ENCODE measurements around the gene TMTC2.
"Not testable (repeated sequence)": the region's sequence is repeated elsewhere in the genome, so short reads cannot be mapped to it uniquely, and the experiment has no call there.

TMTC2 gene

DNA sequence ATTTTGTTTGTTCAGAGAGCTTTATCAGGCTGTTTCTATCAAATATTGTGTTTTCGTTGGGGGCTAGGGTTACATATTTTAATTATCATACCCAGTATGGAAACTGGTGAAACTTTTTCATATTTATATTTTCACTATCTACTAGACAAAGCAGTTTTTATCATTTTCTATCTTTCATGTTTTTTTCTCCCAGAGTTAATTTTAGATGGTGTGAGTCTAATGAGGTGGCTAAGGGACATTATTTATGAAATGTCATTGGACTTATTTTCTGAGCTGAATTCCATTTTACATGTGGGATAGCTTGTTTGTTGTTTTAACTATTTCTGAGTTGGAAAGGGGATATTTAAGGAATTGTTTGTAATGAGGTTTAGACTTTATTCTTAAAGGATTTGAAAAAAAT, 100.3 kb downstream of the TMTC2 start:
- no peak for ATAC-seq
- Mint-ChIP-seq H3K27ac (no peak overlapping the region), H3K27me3 (no peaks in the 10 kb centered on the region), H3K4me1 (no peaks in the 10 kb centered on the region), H3K4me3 (no peak overlapping the region), H3K9me3 (no peaks in the 10 kb centered on the region)
- no peak for DNase-seq

DNA sequence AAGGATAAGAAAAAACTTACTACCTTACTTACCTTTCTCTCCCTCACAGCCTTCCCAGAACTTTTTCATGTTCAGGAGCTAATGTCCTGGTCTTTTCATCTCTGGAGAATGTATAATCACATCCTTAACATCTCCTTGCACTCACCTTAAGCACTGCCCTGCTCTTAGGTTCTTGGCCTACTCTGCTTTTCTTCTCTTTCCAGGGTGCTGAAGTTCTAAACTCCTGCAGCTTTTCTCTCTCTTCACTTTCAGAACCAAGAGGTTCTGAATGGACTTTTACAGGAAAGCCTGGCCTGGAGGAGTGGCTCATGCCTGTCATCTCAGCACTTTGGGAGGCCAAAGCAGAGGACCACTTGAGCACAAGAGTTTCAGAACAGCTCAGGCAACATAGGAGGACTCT, 101.9 kb downstream of the TMTC2 start:
- Mint-ChIP-seq H3K27me3 (no peaks in the 10 kb centered on the region), H3K4me1 (no peaks in the 10 kb centered on the region), H3K27ac (peak overlapping the region in 1 of 2 donors; percentile 60), H3K9me3 (no peaks in the 10 kb centered on the region), H3K4me3 (no peak overlapping the region)
- ATAC-seq: no peak
- no peak for DNase-seq

DNA sequence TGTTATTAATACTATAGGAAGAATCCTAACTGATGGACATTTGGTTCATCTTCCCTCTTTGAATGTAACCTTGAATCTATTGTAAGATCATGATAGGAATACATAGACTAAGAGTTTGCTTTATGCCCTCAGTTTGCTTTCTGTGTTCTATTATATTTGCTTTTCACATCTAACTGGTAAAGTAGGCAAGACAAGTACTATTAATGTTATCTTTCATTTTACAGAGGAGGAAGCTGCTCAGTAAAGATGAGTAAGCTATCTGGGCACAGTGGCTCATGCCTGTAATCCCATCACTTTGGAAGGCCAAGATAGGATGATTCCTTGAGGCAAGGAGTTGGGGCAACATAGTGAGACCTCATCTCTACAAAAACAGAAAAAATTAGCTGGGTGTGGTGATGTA, 103.0 kb downstream of the TMTC2 start:
- no peak for DNase-seq
- H3K4me3 Mint-ChIP-seq: no peak overlapping the region
- H3K9me3 Mint-ChIP-seq: no peaks in the 10 kb centered on the region
- no peaks in the 10 kb centered on the region for H3K27me3 Mint-ChIP-seq
- H3K4me1 Mint-ChIP-seq: no peaks in the 10 kb centered on the region
- H3K27ac Mint-ChIP-seq: no peak overlapping the region
- no peak for ATAC-seq

DNA sequence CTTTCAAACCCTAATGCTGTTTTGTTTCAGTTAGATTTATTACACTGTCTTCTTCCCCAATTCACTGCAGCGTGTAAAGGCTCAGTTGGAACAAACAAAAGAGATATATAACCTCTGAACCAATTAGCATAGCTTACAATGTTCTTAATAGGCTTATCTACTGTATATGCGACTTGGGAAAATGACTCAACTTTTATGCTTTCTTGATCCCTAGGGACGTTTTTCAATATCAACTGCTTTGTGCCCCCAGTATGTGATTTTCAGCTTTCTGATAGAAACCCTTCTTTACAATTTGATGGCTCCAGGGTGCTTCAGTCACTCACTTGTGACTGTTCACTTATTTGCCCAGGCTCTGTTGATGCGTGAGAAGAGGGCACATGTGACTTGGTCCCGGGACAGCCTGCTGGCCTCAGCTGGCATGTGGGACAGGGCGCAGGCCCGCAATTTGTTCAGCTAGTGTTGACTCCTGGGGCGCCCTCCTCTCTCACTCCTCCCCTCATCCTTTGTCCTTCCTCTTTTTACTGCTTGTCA, 107.1 kb downstream of the TMTC2 start:
- H3K9me3 Mint-ChIP-seq: no peaks in the 10 kb centered on the region
- H3K4me1 Mint-ChIP-seq: no peaks in the 10 kb centered on the region
- no peak overlapping the region for H3K4me3 Mint-ChIP-seq
- no peak for DNase-seq
- no peak for ATAC-seq
- H3K27ac Mint-ChIP-seq: no peak overlapping the region
- no peaks in the 10 kb centered on the region for H3K27me3 Mint-ChIP-seq

DNA sequence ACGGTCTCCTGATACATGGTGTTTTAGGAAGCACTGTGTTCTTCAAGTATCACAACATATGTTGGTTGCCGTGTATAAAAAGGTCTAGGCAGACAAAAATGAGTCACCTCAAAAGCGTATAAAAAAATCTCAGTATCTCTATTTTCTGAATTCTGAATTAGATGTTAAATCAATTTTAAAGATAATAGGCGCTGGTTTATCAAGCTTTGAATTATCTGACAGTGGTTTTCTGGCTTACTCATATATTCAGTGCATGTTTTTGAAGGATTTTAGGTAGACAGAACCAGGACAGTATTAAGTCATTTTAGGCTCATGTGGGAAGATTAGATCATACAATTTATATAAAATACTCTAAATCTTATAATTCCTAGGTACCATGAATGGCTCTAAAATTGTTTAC, 110.8 kb downstream of the TMTC2 start:
- Mint-ChIP-seq H3K9me3 (no peaks in the 10 kb centered on the region), H3K4me3 (no peak overlapping the region), H3K27ac (no peak overlapping the region), H3K27me3 (no peaks in the 10 kb centered on the region), H3K4me1 (no peaks in the 10 kb centered on the region)
- no peak for ATAC-seq
- DNase-seq: no peak

DNA sequence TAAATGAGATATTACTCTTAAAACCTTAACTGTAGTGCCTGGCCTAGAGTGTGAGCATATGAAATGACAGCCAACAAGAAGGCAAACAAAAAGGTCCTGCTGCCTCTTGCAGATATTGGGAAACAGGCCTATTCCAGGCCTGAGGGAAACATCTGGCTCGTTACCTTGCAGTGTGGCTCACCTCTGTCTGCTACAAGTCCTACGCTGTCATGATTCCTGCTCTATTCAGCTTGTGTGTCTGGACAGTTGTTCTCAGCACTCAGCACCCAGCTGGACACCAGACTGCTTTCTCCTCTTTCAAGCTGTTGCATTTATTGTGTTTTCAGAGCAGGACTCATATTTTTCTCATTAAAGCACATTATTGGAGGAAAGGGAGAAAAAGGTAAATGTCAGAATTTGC, 113.5 kb downstream of the TMTC2 start:
- H3K27ac Mint-ChIP-seq: peak overlapping the region in 1 of 2 donors; percentile 50
- H3K27me3 Mint-ChIP-seq: no peaks in the 10 kb centered on the region
- no peaks in the 10 kb centered on the region for H3K4me1 Mint-ChIP-seq
- no peaks in the 10 kb centered on the region for H3K9me3 Mint-ChIP-seq
- no peak for ATAC-seq
- H3K4me3 Mint-ChIP-seq: no peak overlapping the region
- DNase-seq: no peak

DNA sequence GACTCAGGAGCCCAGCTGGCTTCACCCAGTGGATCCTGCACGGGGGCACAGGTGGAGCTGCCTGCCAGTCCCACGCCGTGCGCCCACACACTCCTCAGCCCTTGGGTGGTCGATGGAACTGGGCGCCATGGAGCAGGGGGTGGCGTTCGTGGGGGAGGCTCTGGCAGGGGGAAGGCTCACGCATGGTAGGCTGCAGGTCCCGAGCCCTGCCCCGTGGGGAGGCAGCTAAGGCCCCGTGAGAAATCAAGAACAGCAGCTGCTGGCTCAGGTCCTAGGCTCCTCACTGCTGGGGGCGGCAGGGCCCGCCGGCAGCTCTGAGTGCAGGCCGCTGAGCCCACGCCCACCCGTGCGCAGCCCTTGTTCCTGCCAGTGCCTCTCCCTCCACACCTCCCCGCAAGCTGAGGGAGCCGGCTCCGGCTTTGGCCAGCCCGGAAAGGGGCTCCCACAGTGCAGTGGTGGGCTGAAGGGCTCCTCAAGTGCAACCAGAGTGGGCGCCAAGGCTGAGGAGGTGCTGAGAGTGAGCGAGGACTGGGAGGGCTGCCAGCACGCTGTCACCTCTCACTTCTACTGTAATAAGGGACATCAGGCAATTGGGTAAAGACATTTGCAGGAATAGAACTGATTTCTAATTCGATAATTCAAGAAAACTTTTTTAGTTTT, 115.4 kb downstream of the TMTC2 start:
- Mint-ChIP-seq H3K4me3 (no peak overlapping the region), H3K4me1 (no peaks in the 10 kb centered on the region), H3K27me3 (no peaks in the 10 kb centered on the region), H3K9me3 (no peaks in the 10 kb centered on the region), H3K27ac (no peak overlapping the region)
- DNase-seq: no peak
- ATAC-seq: peak; percentile 31

DNA sequence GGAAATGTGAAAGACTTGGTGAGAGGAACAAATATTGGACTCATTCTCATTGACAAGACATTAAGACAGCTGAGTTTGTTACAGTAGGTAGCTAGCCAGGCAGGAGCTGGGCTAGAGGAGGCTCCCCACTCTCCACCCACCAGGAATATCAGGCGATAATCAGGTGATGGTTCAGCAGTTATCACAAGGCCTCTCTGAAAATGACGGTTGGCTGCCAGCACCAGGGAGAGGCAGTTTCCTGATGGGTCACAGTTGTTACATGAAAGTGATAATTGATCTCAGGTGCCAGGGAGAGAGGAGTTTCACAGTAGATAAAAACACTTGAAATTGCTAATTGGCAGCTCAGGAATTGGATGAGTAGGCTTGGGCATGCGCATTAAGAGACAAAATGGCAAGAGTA, 116.5 kb downstream of the TMTC2 start:
- Mint-ChIP-seq H3K4me1 (no peaks in the 10 kb centered on the region), H3K27ac (no peak overlapping the region), H3K27me3 (no peaks in the 10 kb centered on the region), H3K9me3 (no peaks in the 10 kb centered on the region), H3K4me3 (no peak overlapping the region)
- no peak for ATAC-seq
- no peak for DNase-seq

DNA sequence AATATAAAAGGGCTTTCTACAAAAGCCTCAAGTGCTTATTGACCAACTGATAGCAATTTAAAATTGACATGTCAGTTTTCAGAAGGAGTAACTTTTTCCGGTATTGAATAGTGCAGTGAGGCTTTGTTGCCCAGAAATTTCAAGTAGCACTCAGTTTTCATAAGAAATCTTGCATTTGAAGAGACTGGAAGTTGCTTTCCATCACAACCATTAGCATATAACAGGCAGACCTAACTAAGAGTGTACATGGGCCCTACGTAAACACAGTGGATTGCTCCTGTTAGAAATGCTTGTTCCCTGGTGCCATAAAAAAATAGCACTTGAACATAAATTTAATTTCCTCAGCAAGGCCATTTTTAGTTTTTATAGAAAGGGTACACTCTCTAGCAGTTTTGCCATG, 117.9 kb downstream of the TMTC2 start:
- no peaks in the 10 kb centered on the region for H3K4me1 Mint-ChIP-seq
- ATAC-seq (no peak), DNase-seq (no peak)
- H3K4me3 Mint-ChIP-seq: no peak overlapping the region
- no peak overlapping the region for H3K27ac Mint-ChIP-seq
- no peaks in the 10 kb centered on the region for H3K27me3 Mint-ChIP-seq
- H3K9me3 Mint-ChIP-seq: no peaks in the 10 kb centered on the region

DNA sequence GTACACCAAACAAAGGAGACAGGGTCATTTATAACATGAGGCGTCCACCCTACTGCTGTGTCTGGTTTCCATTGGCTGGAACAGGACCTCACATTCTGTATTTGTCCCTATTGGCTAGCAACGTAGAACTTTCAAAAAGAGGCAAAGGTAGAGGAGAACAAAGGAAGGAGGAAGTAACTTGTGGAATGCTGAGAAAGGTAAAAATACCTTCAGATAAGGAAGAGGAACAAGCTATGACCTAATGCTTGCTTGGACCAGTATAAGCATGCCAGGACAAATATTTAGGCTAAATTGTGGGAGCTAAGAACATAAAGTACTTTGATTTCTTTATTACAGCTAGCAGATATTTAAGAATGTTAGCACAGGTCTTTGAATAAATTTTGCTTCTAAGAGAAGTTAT, 118.3 kb downstream of the TMTC2 start:
- not testable (repeated sequence) for H3K4me1 Mint-ChIP-seq, H3K27me3 Mint-ChIP-seq, ATAC-seq, H3K4me3 Mint-ChIP-seq, H3K9me3 Mint-ChIP-seq, H3K27ac Mint-ChIP-seq, DNase-seq

DNA sequence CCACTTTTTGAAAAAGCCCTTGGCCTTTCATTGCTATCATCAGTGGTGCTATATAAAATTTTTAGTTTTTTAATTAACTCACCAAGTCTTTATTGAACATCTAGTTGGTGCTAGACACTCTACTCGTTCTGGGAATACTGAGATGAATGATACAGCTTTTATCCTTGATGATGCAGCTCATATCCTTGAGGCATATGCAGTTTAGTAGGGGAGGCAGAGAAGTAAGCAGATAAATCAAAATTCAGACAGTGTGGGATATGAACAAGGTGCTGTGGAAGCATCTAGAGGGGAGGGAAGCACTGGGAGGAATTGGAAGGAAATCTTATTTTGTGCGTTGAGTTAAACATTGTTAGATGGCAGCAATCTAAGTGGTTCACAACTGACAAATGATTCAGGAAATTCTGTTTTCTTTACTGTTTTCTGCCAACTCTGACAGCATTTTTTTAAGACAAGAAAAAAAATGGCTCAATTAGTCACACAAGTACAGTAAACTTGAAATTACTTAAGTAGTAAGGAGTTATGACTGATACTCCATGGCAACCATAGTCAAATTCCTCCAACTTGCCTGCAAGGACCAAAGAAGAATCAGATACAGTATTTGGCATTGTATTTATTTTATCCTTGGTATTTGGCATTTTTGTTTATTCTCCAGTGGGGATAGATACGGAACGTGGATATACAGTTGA, 119.2 kb downstream of the TMTC2 start:
- no peaks in the 10 kb centered on the region for H3K27me3 Mint-ChIP-seq

DNA sequence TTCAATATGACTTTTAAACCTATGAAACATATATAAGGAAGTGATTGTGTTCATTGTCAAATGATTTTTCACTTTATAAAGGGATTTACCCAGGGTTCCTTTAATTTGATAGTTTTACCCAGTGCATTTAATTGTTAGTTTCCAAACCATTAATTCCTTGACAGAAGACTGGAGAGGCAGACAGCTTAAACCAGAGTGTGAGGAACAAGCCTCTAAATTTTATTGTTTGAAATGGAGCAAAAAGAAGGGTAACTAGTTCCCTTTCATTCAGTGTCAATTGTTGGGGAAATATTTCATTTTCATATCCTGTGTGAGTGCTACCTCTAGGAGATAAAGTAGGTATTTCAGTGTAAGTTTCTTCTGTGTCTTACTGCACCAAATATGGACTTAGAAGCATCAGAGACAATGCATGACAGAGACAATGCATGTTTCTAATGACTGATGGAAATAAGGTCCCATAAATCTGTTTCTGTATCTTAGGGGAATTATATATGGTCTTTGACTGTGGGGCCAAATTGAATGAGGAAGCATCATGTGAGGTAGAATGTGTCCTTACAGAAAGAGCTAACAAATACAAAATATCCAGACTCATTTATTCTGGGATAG, 120.5 kb downstream of the TMTC2 start:
- no peaks in the 10 kb centered on the region for H3K9me3 Mint-ChIP-seq
- H3K27ac Mint-ChIP-seq: no peak overlapping the region
- H3K4me3 Mint-ChIP-seq: no peak overlapping the region
- ATAC-seq (no peak), DNase-seq (no peak)
- H3K4me1 Mint-ChIP-seq: no peaks in the 10 kb centered on the region
- no peaks in the 10 kb centered on the region for H3K27me3 Mint-ChIP-seq

More for the DNA sequence above, 119.2 kb downstream of the TMTC2 start:
- ATAC-seq (no peak), DNase-seq (no peak)
- Mint-ChIP-seq H3K4me3 (no peak overlapping the region), H3K4me1 (no peaks in the 10 kb centered on the region), H3K27ac (no peak overlapping the region), H3K9me3 (no peaks in the 10 kb centered on the region)

DNA sequence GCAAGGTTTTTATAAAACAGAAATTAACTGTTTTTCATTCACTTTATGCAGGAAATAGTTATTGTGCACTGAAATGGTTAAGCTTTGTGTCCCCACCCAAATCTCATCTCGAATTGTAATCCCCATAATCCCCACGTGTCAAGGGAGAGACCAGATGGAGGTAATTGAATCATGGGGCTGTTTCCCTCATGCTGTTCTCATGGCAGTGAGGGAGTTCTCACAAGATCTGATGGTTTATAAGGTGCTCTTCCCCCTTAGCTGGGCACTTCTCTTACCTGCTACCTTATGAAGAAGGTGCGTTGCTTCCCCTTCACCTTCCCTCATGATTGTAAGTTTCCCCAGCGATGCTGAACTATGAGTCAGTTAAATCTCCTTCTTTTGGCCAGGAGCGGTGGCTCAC, 123.9 kb downstream of the TMTC2 start:
- no peak for ATAC-seq
- Mint-ChIP-seq H3K27me3 (no peaks in the 10 kb centered on the region), H3K27ac (no peak overlapping the region), H3K4me1 (no peaks in the 10 kb centered on the region), H3K9me3 (no peaks in the 10 kb centered on the region), H3K4me3 (no peak overlapping the region)
- no peak for DNase-seq

DNA sequence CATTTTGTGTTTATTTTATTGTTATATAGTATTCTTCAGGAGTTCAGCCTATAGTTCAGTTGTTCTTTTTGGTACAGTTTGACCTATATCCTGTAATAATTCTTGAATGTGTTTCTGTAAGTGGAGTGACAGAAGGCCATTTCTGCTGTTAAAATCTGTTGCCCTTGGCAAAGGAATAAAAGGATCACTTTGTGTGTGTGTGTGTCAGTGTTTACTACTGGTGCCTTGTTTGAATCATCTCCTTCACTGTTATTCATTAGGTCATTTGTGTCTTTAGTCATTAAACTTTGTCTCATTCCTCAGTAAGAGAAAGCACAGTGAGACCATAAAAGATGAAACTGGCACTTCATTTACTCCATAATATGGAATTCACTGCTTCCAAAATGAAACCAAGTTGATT, 130.7 kb downstream of the TMTC2 start:
- ATAC-seq (no peak), DNase-seq (no peak)
- Mint-ChIP-seq H3K27me3 (no peaks in the 10 kb centered on the region), H3K9me3 (no peaks in the 10 kb centered on the region), H3K27ac (no peak overlapping the region), H3K4me3 (no peak overlapping the region), H3K4me1 (no peaks in the 10 kb centered on the region)

DNA sequence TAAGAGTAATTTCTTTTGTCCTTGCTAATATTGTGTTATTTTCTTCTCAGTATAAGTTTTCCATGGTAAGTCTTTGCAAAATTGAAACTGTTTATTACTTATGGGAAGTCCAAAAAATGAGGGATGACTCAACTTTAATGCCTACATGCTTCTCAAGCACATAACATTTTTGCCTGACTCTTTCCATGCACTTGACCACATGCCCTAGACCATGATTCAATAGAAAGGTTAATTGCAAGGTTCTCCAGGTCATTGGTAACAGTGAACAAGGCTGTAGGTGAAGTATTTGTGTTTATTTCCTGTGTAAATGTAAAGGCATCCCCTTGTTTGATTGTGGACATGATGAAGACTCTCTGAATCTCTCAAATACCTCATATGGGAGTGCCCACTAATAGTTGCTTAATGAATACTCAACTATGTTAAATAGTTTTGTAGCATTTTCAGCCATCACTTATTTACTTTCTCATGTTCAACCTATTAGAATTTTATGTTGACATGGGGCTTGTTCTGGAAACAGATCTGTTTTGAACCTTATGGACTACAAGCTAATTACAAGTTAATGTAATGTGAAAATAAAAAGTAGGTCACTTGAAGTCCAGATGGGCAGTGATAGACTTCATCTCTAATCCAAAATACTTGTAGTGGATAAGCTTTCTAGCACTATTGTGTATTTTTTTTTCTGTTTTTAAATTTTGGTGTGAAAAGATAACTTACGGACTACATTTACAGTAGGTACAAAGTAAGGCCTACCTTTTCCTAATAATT, 131.7 kb downstream of the TMTC2 start:
- H3K4me1 Mint-ChIP-seq: no peaks in the 10 kb centered on the region
- no peak overlapping the region for H3K4me3 Mint-ChIP-seq
- DNase-seq (no peak), ATAC-seq (no peak)
- no peaks in the 10 kb centered on the region for H3K9me3 Mint-ChIP-seq
- H3K27me3 Mint-ChIP-seq: no peaks in the 10 kb centered on the region
- no peak overlapping the region for H3K27ac Mint-ChIP-seq

DNA sequence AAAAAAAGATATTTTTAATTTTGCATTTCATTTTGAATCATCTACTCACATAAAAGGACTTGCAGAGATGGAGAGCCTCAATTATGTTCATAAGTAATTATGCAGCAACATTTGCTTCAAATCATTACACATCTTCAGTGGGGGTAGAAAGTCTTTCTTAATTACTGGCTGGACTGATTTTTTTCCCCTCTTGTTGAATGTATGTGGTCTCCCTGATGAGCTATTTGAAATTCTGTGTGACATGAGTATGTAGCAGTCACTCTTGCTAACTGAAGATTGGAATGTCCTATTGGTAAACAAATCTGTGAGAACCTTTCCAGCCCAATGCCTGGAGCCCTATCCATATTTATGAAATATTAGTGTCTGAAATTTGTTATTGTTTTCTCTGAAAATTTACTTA, 139.8 kb downstream of the TMTC2 start:
- no peaks in the 10 kb centered on the region for H3K9me3 Mint-ChIP-seq
- no peak for ATAC-seq
- H3K4me1 Mint-ChIP-seq: no peaks in the 10 kb centered on the region
- H3K27me3 Mint-ChIP-seq: no peaks in the 10 kb centered on the region
- no peak overlapping the region for H3K27ac Mint-ChIP-seq
- H3K4me3 Mint-ChIP-seq: no peak overlapping the region
- no peak for DNase-seq
